GM12892 (cell line): Measurements from ENCODE around the gene CYGB.
"Not testable (repeated sequence)": the region's sequence is repeated elsewhere in the genome, so short reads cannot be mapped to it uniquely, and the experiment has no call there.

Experiments used
- DNase-seq: peaks from one replicate; pipeline ENCODE4 v3.0.0; 2011; ENCODE audit not compliant: insufficient read length
- FAIRE-seq: peaks from 2 replicates; lab custom pipeline; 2011; peaks lifted over from hg19 to GRCh38; lab: Jason Lieb, UNC
- POLR2A ChIP-seq: IDR thresholded peaks from 2 replicates; pipeline ENCODE4 v1.6.1; 2011; ENCODE audit warnings: low read depth, low read length, control low read depth
- POLR2AphosphoS5 ChIP-seq: IDR thresholded peaks from 2 replicates; pipeline ENCODE4 v1.6.1; 2011; ENCODE audit warnings: low read depth, low read length, control low read depth
- TAF1 ChIP-seq: IDR thresholded peaks from 2 replicates; pipeline ENCODE4 v1.6.1; 2011; ENCODE audit warnings: low read depth, mild to moderate bottlenecking, control low read depth, low read length, borderline replicate concordance

Gene CYGB

DNA sequence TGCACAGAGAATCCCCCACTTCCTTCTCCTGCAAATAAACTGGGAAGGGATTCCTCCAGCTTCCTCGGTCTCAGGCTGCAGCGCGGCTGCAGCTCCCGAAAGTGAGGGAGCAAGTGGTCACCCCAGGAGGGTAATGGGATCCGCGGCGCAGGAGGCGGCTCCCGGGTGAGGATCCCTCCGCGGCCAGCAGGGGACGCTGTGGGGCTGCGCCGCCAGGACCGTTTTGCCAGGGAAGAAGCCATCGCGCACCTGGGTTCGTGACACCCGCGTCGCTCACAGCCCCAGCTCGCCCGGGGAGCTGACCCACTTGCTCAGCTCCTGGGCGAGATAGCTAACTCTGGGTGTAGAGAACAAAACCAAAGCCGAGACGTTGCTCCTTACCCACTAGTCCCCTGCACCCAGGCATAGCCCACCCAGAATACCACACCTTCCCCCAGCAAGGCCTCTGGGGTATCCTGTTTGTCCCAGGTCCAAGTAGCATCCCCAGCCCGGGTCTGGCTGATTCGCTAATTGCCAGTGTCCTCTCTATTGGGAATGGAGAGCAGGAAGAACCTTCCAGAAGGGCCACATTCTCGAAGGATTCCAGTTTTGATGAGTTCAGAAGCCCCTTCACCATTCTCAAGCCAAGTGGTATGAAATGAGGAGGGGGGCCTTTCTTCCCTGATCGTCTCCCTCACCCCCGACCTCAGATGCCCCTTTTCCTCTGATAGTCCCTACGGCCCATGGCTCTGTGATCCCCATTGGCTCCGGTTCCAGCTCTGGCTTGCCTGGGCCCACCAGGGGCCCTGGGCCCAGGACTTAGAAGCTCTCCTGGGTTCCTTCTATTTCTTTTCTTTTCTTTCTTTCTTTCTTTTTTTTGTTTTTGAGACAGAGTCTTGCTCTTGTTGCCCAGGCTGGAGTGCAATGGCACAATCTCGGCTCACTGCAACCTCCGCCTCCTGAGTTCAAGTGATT lies 14.1 kb downstream of the CYGB start:
- TF ChIP-seq TAF1, result no peak
- no peak for TF ChIP-seq POLR2AphosphoS5
- TF ChIP-seq POLR2A, result no peak
- DNase-seq (peak; percentile 85), FAIRE-seq (peak; percentile 92)

- not testable (repeated sequence) for FAIRE-seq, DNase-seq
Measured at GRCh38 chr17:76521683-76522082, 15.8 kb downstream of the CYGB start.

DNA sequence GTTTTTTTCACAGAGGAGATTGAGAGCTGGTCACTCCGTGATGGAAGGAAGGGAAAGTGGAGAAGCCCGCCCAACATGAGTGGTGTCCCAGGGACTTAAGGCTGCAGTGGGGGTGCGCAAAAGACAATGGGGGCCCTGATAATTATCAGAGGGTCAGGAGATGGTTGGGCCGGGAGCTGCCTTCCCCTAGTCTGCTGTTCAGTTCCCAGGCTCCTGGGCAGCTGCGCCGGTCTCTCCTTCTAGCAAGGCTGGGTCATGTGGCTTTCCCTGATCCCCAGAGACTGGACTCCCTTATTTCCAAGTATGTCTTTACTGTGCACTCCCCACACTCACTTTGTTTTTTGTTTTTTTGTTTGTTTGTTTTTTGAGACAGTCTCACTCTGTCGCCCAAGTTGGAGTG lies 16.2 kb downstream of the CYGB start:
- FAIRE-seq (no peak), DNase-seq (no peak)

GRCh38 chr17:76519048-76519966 lies 18.2 kb downstream of the CYGB start:
- FAIRE-seq (no peak), DNase-seq (no peak)
- TF ChIP-seq POLR2AphosphoS5, result no peak
- TF ChIP-seq POLR2A, result no peak
- TF ChIP-seq TAF1, result no peak

More for the DNA sequence above, 16.2 kb downstream of the CYGB start:
- no peak for TF ChIP-seq POLR2AphosphoS5
- no peak for TF ChIP-seq TAF1
- no peak for TF ChIP-seq POLR2A

GRCh38 chr17:76517638-76518038 lies 19.9 kb downstream of the CYGB start:
- DNase-seq (no peak), FAIRE-seq (no peak)

GRCh38 chr17:76515274-76515949 lies 22.1 kb downstream of the CYGB start:
- peak; percentile 96 for FAIRE-seq
- DNase-seq, result no peak
- TF ChIP-seq POLR2A (no peak), POLR2AphosphoS5 (no peak), TAF1 (0 out of 2 replicates have a peak, but pooled peaks have one; percentile 14)

More at GRCh38 chr17:76517638-76518038, 19.9 kb downstream of the CYGB start:
- TF ChIP-seq TAF1 (no peak), POLR2A (no peak), POLR2AphosphoS5 (no peak)

- FAIRE-seq, DNase-seq: not testable (repeated sequence)
Measured at GRCh38 chr17:76514355-76514754, 23.2 kb downstream of the CYGB start.

DNA sequence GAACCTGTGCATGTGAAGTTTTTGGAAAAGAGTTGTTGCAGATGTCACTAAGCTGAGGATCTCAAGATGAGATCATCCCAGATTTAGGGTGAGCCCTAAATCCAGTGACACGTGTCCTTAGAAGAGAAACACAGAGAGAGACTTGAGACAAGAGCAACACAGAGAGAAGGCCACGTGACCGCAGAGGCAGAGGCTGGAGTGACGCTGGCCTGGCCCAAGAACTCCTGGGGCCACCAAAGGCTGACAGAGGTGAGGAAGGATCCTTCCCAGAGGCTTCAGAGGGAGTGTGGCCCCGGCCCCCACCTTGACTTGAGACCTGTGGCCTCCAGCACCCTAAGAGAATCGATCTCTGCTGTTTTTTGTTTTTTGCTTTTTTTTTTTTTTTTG lies 24.2 kb downstream of the CYGB start:
- TF ChIP-seq TAF1, result no peak
- TF ChIP-seq POLR2A, result no peak
- no peak for TF ChIP-seq POLR2AphosphoS5
- no peak for FAIRE-seq
- DNase-seq, result no peak

DNA sequence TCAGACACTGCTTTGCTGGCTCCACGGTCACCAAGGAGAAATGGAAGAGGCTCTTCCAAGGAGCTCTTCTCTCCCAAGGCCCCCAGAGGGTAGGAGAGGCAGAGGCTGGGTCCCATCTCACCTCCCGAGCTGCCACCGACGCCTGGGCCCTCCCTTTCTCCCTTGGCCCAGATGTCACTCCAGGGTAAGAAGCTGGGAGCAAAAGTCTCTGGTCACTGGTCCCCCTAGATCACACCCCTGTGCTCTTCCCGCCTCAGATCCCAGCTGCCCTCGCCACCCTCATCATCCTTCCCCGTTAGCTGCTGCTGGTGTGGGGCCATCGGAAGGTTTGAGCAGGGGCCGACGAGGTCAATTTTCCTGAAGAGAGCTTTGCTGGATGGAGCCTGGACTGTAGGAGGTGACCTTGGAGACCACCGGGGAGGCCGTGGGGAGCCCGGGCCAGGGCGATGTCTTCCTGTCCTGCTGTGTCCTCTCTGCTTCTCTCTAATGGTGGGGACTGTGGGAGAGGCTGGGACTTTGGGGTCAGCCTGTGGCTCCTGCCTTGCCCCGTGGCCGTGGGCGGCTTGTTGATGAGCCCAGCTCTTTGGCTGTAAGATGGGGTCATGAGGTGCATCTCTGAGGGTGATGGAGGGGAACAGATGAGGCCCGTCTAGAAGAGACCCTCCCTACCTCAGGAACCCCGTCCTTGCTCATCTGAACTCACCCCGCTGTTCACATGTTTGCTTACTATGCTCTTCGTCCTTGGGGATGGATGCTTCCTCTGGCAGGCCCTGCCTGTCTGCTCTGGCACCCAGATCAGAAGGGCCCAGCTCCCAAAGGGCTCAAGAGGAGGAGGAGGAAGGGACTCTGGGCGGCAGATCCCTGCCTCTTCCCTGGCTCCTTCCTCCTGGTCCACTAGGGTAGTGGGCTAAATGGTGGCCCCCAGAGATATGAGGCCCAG lies 24.9 kb downstream of the CYGB start:
- TF ChIP-seq POLR2AphosphoS5, result no peak
- no peak for TF ChIP-seq TAF1
- no peak for TF ChIP-seq POLR2A
- FAIRE-seq, result no peak
- DNase-seq, result no peak

- TF ChIP-seq POLR2A (no peak), POLR2AphosphoS5 (no peak), TAF1 (no peak)
- DNase-seq (no peak), FAIRE-seq (no peak)
Measured at GRCh38 chr17:76511668-76512365, 25.7 kb downstream of the CYGB start.
